Measurements from ENCODE around the gene HMCN1.
"Not testable (repeated sequence)": the region's sequence is repeated elsewhere in the genome, so short reads cannot be mapped to it uniquely, and the experiment has no call there.

The HMCN1 gene

GRCh38 chr1:185769136-185769535, 34.9 kb downstream of the HMCN1 start:
- Histone ChIP-seq H3K9ac (ENCODE audit: low read depth, low read length) (no peak overlapping the region), H3K9me3 (ENCODE audit: control insufficient read depth, insufficient read depth, low read length) (no peaks in the 10 kb centered on the region), H3K4me1 (ENCODE audit: insufficient read depth, low read length) (peaks cover 5% of the 10 kb centered on the region; the same call in 1 of the 2 replicates), H3K36me3 (ENCODE audit: insufficient read depth, low read length) (no peaks in the 10 kb centered on the region)

DNA sequence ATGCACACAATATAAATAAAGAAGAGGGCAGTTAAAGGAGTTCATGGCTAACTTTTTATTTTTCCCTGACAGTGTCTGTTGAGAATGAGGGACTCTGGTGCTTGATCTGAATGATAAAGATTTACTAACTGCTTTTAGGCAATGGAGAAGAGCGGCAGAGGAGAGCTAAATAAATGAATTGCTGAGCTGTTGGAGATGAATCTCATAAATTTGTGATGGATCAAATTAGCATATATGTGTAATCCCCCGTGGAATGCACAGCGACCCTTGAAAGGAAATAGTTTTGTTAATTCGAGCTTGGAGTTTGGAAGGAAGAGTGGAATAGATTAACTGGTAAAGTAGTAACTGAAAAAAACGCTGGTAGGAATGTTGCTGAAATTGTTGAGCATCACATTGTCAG, 40.2 kb downstream of the HMCN1 start:
- H3K36me3 ChIP-seq (ENCODE audit: insufficient read depth, low read length) = no peaks in the 10 kb centered on the region
- H3K9ac ChIP-seq (ENCODE audit: low read depth, low read length) = no peak overlapping the region
- peaks cover 7% of the 10 kb centered on the region; the same call in 1 of the 2 replicates for H3K4me1 ChIP-seq (ENCODE audit: insufficient read depth, low read length)
- no peaks in the 10 kb centered on the region for H3K9me3 ChIP-seq (ENCODE audit: control insufficient read depth, insufficient read depth, low read length)

- H3K9me3 ChIP-seq (ENCODE audit: control insufficient read depth, insufficient read depth, low read length) = no peaks in the 10 kb centered on the region
- no peak overlapping the region for H3K9ac ChIP-seq (ENCODE audit: low read depth, low read length)
- H3K4me1 ChIP-seq (ENCODE audit: insufficient read depth, low read length) = peaks cover 7% of the 10 kb centered on the region; the same call in 1 of the 2 replicates
- no peaks in the 10 kb centered on the region for H3K36me3 ChIP-seq (ENCODE audit: insufficient read depth, low read length)
These were observed 41.3 kb downstream of the HMCN1 start for GRCh38 chr1:185775501-185775900.

GRCh38 chr1:185776522-185776921, 42.3 kb downstream of the HMCN1 start:
- H3K36me3 ChIP-seq (ENCODE audit: insufficient read depth, low read length) = no peaks in the 10 kb centered on the region
- no peak overlapping the region for H3K9ac ChIP-seq (ENCODE audit: low read depth, low read length)
- peaks cover 7% of the 10 kb centered on the region; the same call in 1 of the 2 replicates for H3K4me1 ChIP-seq (ENCODE audit: insufficient read depth, low read length)
- H3K9me3 ChIP-seq (ENCODE audit: control insufficient read depth, insufficient read depth, low read length) = no peaks in the 10 kb centered on the region

GRCh38 chr1:185783860-185784259, 49.7 kb downstream of the HMCN1 start:
- not testable (repeated sequence) for H3K36me3 ChIP-seq (ENCODE audit: insufficient read depth, low read length); H3K9me3 ChIP-seq (ENCODE audit: control insufficient read depth, insufficient read depth, low read length); H3K9ac ChIP-seq (ENCODE audit: low read depth, low read length); H3K4me1 ChIP-seq (ENCODE audit: insufficient read depth, low read length)

GRCh38 chr1:185785586-185785985, 51.4 kb downstream of the HMCN1 start:
- H3K36me3 ChIP-seq (ENCODE audit: insufficient read depth, low read length) = no peaks in the 10 kb centered on the region
- no peaks in the 10 kb centered on the region for H3K4me1 ChIP-seq (ENCODE audit: insufficient read depth, low read length)
- no peak overlapping the region for H3K9ac ChIP-seq (ENCODE audit: low read depth, low read length)
- H3K9me3 ChIP-seq (ENCODE audit: control insufficient read depth, insufficient read depth, low read length) = no peaks in the 10 kb centered on the region

GRCh38 chr1:185786524-185786923, 52.3 kb downstream of the HMCN1 start:
- Histone ChIP-seq H3K9me3 (ENCODE audit: control insufficient read depth, insufficient read depth, low read length) (no peaks in the 10 kb centered on the region), H3K36me3 (ENCODE audit: insufficient read depth, low read length) (no peaks in the 10 kb centered on the region), H3K9ac (ENCODE audit: low read depth, low read length) (no peak overlapping the region), H3K4me1 (ENCODE audit: insufficient read depth, low read length) (no peaks in the 10 kb centered on the region)

DNA sequence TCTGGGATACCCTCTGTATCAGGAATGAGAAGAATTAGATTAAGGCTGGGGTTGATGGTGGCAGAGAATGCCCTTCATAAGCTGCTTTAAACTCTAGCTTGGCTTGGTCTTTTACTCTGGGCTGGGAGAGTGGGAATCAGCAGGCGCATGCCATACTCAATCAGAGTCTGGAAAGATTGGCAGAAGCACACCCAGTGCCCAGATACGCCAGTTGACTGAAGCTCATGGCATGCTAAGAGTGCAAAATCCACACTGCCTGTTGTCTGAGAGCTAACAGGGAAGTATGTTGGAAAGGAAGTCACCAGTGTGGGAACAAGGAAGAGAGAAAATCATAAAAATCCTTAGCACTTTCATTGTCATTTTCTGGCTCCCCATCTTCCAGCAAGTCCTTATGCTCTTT, 53.0 kb downstream of the HMCN1 start:
- H3K9ac ChIP-seq (ENCODE audit: low read depth, low read length) = no peak overlapping the region
- H3K4me1 ChIP-seq (ENCODE audit: insufficient read depth, low read length) = no peaks in the 10 kb centered on the region
- no peaks in the 10 kb centered on the region for H3K9me3 ChIP-seq (ENCODE audit: control insufficient read depth, insufficient read depth, low read length)
- H3K36me3 ChIP-seq (ENCODE audit: insufficient read depth, low read length) = no peaks in the 10 kb centered on the region

DNA sequence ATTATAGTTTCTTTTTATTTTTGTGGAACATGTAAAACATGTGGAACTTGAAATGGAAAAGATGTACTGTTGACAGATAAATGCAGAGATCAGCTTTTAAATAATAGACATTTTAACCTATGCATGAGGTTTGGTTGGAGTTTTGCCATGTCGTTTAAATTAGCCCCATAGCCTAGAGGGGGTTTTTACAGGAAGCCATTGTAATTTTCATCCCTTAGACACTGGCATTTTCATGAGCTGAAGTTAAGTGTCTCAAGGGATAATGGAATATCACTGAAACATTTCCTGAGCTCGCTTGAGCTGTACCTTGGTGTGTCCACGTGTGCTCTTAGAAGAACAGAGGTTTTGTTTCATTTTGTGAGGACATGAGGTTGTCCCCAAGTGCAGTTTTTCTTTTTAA, 54.2 kb downstream of the HMCN1 start:
- Histone ChIP-seq H3K9me3 (ENCODE audit: control insufficient read depth, insufficient read depth, low read length) (no peaks in the 10 kb centered on the region), H3K36me3 (ENCODE audit: insufficient read depth, low read length) (no peaks in the 10 kb centered on the region), H3K9ac (ENCODE audit: low read depth, low read length) (no peak overlapping the region), H3K4me1 (ENCODE audit: insufficient read depth, low read length) (no peaks in the 10 kb centered on the region)

DNA sequence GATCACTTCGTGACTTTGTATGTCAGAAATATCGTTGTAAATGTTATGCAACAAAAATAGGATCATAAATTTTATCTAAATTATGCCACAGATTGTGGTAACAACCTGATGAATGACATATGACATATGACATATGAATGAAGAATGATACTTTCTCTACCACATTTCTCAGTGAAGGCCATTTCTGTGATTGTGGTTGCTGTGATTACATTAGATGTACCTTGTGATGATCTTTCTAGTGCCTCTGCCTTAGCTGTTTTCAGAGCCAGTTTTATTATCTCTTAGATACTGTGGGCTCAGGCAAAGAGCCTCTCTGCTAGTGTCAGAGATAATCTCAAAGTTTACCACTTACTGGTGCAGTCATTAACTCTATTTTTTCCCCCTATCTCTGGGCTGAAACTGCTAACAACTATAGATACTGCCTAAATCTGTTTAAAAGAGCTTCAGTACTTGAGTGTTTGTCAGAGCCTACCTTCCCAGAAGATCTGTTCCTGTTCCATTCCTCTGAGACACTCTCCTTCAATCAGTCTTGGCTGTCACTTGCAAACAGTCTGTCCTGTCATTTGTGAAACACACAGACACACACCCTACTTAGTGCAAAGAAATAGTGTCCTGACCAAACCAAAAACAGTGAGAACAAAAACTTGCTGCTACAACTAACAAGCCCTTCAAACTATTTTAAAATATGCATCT, 55.5 kb downstream of the HMCN1 start:
- H3K9ac ChIP-seq (ENCODE audit: low read depth, low read length) = no peak overlapping the region

DNA sequence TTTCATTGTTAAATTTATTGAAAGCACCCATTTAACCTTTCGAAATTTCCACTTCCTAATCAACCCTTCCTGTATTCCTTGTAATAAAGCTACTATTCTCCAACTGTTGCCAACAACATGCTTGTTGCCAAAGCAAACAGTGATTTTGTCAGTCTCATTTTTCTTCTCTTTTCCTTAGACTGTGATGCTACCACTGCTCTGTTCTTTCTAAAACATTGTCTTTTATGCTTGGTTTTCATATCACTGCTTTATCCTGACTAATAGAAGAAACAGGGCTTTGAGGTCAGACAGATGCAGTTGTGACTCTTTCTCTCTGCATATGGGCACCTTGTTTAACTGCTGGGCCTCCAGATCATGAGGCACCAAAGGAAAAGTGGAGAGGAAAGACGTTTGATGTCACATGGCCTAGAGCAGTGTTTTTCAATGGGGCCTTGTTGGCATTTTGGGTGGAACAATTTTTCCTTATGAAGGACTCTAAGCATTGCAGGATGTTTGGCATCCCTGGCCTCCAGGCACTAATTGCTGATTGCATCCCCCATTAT, 56.1 kb downstream of the HMCN1 start:
- Histone ChIP-seq H3K36me3 (ENCODE audit: insufficient read depth, low read length) (no peaks in the 10 kb centered on the region), H3K9me3 (ENCODE audit: control insufficient read depth, insufficient read depth, low read length) (no peaks in the 10 kb centered on the region), H3K4me1 (ENCODE audit: insufficient read depth, low read length) (no peaks in the 10 kb centered on the region), H3K9ac (ENCODE audit: low read depth, low read length) (no peak overlapping the region)

More for the DNA sequence above, 55.5 kb downstream of the HMCN1 start:
- H3K9me3 ChIP-seq (ENCODE audit: control insufficient read depth, insufficient read depth, low read length) = no peaks in the 10 kb centered on the region
- H3K36me3 ChIP-seq (ENCODE audit: insufficient read depth, low read length) = no peaks in the 10 kb centered on the region
- H3K4me1 ChIP-seq (ENCODE audit: insufficient read depth, low read length) = no peaks in the 10 kb centered on the region

- no peaks in the 10 kb centered on the region for H3K4me1 ChIP-seq (ENCODE audit: insufficient read depth, low read length)
- H3K9ac ChIP-seq (ENCODE audit: low read depth, low read length) = no peak overlapping the region
- no peaks in the 10 kb centered on the region for H3K9me3 ChIP-seq (ENCODE audit: control insufficient read depth, insufficient read depth, low read length)
- no peaks in the 10 kb centered on the region for H3K36me3 ChIP-seq (ENCODE audit: insufficient read depth, low read length)
These were observed 57.8 kb downstream of the HMCN1 start for GRCh38 chr1:185792040-185792439.

DNA sequence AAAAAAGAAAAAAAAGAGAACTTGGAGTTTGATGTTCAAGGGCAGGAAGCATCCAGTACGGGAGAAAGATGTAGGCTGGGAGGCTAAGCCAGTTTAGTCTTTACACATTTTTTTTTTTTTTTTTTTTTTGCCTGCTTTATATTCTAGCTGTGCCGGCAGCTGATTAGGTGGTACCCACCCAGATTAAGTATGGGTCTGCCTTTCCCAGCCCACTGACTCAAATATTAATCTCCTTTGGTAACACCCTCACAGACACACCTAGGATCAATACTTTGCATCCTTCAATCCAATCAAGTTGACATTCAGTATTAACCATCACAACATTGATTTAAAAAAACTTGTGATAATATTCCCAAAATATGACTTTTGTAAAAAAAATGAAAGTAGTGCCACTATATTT, 60.3 kb downstream of the HMCN1 start:
- H3K9me3 ChIP-seq (ENCODE audit: control insufficient read depth, insufficient read depth, low read length); H3K36me3 ChIP-seq (ENCODE audit: insufficient read depth, low read length); H3K9ac ChIP-seq (ENCODE audit: low read depth, low read length); H3K4me1 ChIP-seq (ENCODE audit: insufficient read depth, low read length): not testable (repeated sequence)

GRCh38 chr1:185795181-185795580, 61.0 kb downstream of the HMCN1 start:
- Histone ChIP-seq H3K4me1 (ENCODE audit: insufficient read depth, low read length) (no peaks in the 10 kb centered on the region), H3K9me3 (ENCODE audit: control insufficient read depth, insufficient read depth, low read length) (peaks cover 3% of the 10 kb centered on the region; the same call in 1 of the 2 replicates), H3K9ac (ENCODE audit: low read depth, low read length) (no peak overlapping the region), H3K36me3 (ENCODE audit: insufficient read depth, low read length) (no peaks in the 10 kb centered on the region)

DNA sequence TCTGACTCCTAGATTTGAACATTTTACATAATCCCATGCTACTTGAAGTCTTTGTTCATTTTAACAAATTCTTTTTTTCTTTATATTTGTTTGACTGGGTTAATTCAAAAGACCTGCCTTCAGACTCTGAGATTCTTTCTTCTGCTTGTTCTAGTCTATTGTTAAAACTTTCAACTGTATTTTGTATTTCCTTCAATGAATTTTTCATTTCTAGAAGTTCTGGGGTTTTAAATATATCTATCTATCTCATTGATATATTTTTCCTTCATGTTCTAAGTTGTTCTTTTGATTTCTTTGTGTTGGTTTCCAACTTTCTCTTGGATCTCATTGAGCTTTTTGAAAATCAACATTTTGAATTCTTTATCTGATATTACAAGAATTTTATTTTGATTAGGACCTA, 64.3 kb downstream of the HMCN1 start:
- Histone ChIP-seq H3K4me1 (ENCODE audit: insufficient read depth, low read length) (no peaks in the 10 kb centered on the region), H3K9me3 (ENCODE audit: control insufficient read depth, insufficient read depth, low read length) (peaks cover 3% of the 10 kb centered on the region; the same call in 1 of the 2 replicates), H3K9ac (ENCODE audit: low read depth, low read length) (no peak overlapping the region), H3K36me3 (ENCODE audit: insufficient read depth, low read length) (no peaks in the 10 kb centered on the region)

All from ES-I3 (cell line).